HEK293 (cell line): ENCODE measurements around the gene MACF1.
"Not testable (repeated sequence)": the region's sequence is repeated elsewhere in the genome, so short reads cannot be mapped to it uniquely, and the experiment has no call there.

ENCODE experiments used
- CTCF ChIA-PET: fragments of 350-600 bp; formaldehyde crosslinking; extraction: SDS; loops from one replicate; lab custom pipeline; 2021; ENCODE audit warnings: antibody characterized with exemption; lab: Yijun Ruan, JAX
- POLR2A ChIA-PET: fragments of 300-600 bp; formaldehyde crosslinking; extraction: SDS; loops from one replicate; lab custom pipeline; 2020; ENCODE audit warnings: antibody characterized with exemption, inconsistent platforms; lab: Yijun Ruan, JAX
- H3K27ac ChIP-seq: fragments of 200-500 bp; sonication (Bioruptor generic); 2 replicates; pipeline ENCODE4 v1.5.1; 2014; ENCODE audit warnings: low read depth, low read length, control low read depth, inconsistent platforms; ENCODE audit errors: extremely low read depth
- H3K36me3 ChIP-seq, 2 experiments: fragments of 200-500 bp in 1 of 2; sonication (Bioruptor generic) in 1 of 2; 1 replicate in 1 of 2; 2 replicates in 1 of 2; pipeline ENCODE4 v1.5.1; 2014 to 2017; ENCODE audit warnings: inconsistent platforms in 2 of 2, low read length in 2 of 2; ENCODE audit not compliant: control insufficient read depth in 2 of 2, insufficient read depth in 1 of 2
- H3K4me1 ChIP-seq: fragments of 200-500 bp; sonication (Bioruptor generic); 2 replicates; pipeline ENCODE4 v1.5.1; 2014; ENCODE audit warnings: mild to moderate bottlenecking, low read length, inconsistent platforms; ENCODE audit not compliant: control insufficient read depth, insufficient read depth
- H3K4me3 ChIP-seq: 2 replicates; pipeline ENCODE4 v1.5.1; 2011; ENCODE audit warnings: low read depth, mild to moderate bottlenecking, control low read depth, low read length, moderate library complexity
- H3K9me3 ChIP-seq: fragments of 200-500 bp; sonication (Bioruptor generic); 2 replicates; pipeline ENCODE4 v1.5.1; 2014; ENCODE audit warnings: low read depth, low read length, inconsistent platforms; ENCODE audit not compliant: control insufficient read depth, insufficient read depth
- ZNF214 ChIP-seq: fragments of 450-650 bp; formaldehyde crosslinking; IDR thresholded peaks from 2 replicates; pipeline ENCODE4 v1.5.1; 2017; ENCODE audit warnings: missing biosample characterization, mild to moderate bottlenecking, missing genetic modification characterization, borderline replicate concordance
- ZNF324 ChIP-seq: fragments of 450-650 bp; formaldehyde crosslinking; IDR thresholded peaks from 2 replicates; pipeline ENCODE4 v1.5.1; 2016; ENCODE audit warnings: missing biosample characterization, missing genetic modification characterization
- ZNF354C ChIP-seq: fragments of 450-650 bp; formaldehyde crosslinking; IDR thresholded peaks from 2 replicates; pipeline ENCODE4 v1.5.1; 2016; ENCODE audit warnings: missing biosample characterization, missing genetic modification characterization, low read depth, borderline replicate concordance
- ZNF600 ChIP-seq: fragments of 450-650 bp; formaldehyde crosslinking; IDR thresholded peaks from 2 replicates; pipeline ENCODE4 v1.5.1; 2016; ENCODE audit warnings: missing biosample characterization, missing genetic modification characterization
- ZNF623 ChIP-seq: fragments of 450-650 bp; formaldehyde crosslinking; IDR thresholded peaks from 2 replicates; pipeline ENCODE4 v1.5.1; 2016; ENCODE audit warnings: missing biosample characterization, missing genetic modification characterization

The MACF1 gene

GRCh38 chr1:39515131-39516086 is 310.9 kb downstream of the MACF1 start:
- CTCF ChIA-PET, H3K4me1 ChIP-seq, H3K27ac ChIP-seq, H3K36me3 ChIP-seq, POLR2A ChIA-PET, H3K9me3 ChIP-seq: not testable (repeated sequence)
- peak overlapping the region; percentile 15; the same call in 1 of the 2 replicates for H3K4me3 ChIP-seq

GRCh38 chr1:39516841-39517240 is 312.3 kb downstream of the MACF1 start:
- CTCF ChIA-PET, H3K4me1 ChIP-seq, H3K9me3 ChIP-seq, H3K4me3 ChIP-seq, H3K27ac ChIP-seq, H3K36me3 ChIP-seq: not testable (repeated sequence)
- POLR2A ChIA-PET, result interaction anchor here (0.6 to 0.9 kb wide), 2 partner anchors 222 to 437 kb away, joined by 3 read pairs; partner anchors contain the start of gene PPIE
- peak; percentile 57; the same call in 1 of the 2 replicates for TF ChIP-seq ZNF600 (tag by site-specific recombination)

GRCh38 chr1:39517936-39518335 is 313.4 kb downstream of the MACF1 start:
- H3K27ac ChIP-seq, H3K4me3 ChIP-seq, H3K36me3 ChIP-seq, H3K4me1 ChIP-seq, CTCF ChIA-PET, POLR2A ChIA-PET, H3K9me3 ChIP-seq: not testable (repeated sequence)

DNA sequence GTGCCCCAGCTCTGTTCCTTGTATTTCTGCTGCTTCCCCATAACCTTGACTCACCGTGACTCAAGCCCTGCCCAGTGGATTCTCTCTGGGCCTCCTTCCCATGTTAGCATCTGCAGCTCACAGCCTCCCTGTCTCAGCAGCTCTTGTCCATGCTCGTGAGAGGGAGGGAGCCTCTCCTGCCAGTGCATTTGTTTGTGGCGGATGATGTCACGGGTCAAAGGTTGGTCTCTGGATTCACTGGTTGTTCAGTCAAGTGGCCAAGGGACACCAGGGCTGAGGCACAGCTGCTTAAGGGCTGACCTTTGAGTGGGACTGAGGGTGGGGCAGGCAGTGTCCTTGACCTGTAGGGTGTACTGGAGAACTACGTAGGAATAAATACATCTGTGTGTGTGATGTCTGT is 314.9 kb downstream of the MACF1 start:
- H3K27ac ChIP-seq, H3K4me1 ChIP-seq, H3K4me3 ChIP-seq, POLR2A ChIA-PET, H3K36me3 ChIP-seq, CTCF ChIA-PET, H3K9me3 ChIP-seq: not testable (repeated sequence)

DNA sequence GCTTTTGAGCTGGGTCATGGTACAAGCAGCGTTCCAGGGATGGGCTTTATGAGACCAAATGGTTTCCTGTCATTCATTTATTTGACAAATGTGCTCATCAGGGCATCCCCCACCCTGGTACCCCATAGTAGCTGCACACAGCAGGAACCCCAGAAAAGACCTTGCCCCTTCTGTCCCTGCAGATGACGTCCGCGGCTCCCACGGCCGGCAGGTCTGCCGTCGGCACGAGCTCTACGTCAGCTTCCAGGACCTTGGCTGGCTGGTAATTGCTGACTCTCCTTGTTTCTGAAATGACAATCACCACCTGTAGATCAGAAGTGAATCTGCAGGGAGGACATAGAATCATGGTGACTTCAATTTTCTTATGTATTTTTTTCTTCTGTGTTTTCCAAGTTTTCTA is 317.7 kb downstream of the MACF1 start:
- POLR2A ChIA-PET, H3K4me3 ChIP-seq, H3K27ac ChIP-seq, H3K4me1 ChIP-seq, H3K9me3 ChIP-seq, H3K36me3 ChIP-seq, CTCF ChIA-PET: not testable (repeated sequence)

DNA sequence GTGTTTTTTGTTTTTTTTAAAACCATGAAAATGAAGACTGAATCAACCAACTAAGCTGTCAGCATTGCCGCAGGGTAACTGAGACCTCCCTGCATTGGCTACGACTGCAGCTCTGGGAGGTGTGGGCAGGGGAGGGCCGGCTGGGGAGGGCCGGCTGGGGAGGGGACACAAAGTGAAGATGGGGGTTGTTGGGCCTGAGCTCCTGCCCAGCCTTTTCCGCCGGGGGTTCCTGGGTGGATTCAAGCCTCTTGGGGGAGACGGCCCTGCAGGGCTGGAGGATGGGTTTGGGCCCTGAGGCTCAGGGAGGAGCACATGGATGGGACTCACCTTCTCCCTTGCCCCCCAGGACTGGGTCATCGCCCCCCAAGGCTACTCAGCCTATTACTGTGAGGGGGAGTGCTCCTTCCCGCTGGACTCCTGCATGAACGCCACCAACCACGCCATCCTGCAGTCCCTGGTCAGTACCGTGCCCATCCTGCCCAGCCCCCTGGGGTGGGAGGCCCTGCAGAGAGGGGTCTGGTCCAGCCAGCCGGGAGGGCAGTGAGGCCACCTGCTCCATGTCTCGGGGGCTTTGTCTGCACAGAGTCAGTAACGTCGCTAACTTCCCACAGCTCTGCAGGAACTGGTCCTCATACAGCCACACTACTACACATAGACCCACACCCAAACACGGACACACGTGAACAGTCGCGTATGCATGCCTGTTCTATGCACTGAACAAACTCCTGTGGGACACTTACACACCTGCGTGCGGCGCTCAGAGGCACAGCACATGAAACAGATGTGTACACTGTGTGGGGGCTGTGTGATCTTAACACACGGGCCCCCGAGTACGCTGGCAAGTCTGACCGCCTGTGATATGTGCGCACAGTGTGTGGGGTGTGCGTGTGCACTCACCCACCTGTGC is 318.4 kb downstream of the MACF1 start:
- no peak overlapping the region for H3K4me3 ChIP-seq
- H3K27ac ChIP-seq, result no peak overlapping the region
- H3K9me3 ChIP-seq, result no peaks in the 10 kb centered on the region
- no peaks in the 10 kb centered on the region for H3K4me1 ChIP-seq
- peaks cover 0 to 13% of the 10 kb centered on the region in 2 experiments; a peak in 1 of 3 replicates for H3K36me3 ChIP-seq
- POLR2A ChIA-PET, result interaction anchor here (0.5 kb wide), 1 partner anchor 149 kb away, joined by 3 read pairs; no protein-coding TSS in a partner anchor
- TF ChIP-seq ZNF623 (tag by site-specific recombination) (no peak), ZNF324 (tag by site-specific recombination) (no peak), ZNF214 (no peak), ZNF354C (tag by site-specific recombination) (no peak)
- CTCF ChIA-PET, result no interaction called here
